DND-41 (cell line): ENCODE results near the gene KCNK4.
A peak's percentile ranks its signal among the peaks of the same experiment; 100 is the strongest.
"Not testable (repeated sequence)": the region's sequence is repeated elsewhere in the genome, so short reads cannot be mapped to it uniquely, and the experiment has no call there.

Experiments used
- ATAC-seq: fragments of 200-7000 bp; cut with Tn5 transposase; 3 replicates; pipeline ENCODE4 v1.9.1; 2021; ENCODE audit warnings: low read depth; ENCODE audit not compliant: insufficient read depth
- DNase-seq: peaks from one replicate; pipeline ENCODE4 v3.0.0-alpha.2; 2020
- H2AFZ ChIP-seq: 2 replicates; pipeline ENCODE4 v1.6.0; 2012; ENCODE audit warnings: low read depth, low read length
- H3K27ac ChIP-seq: 2 replicates; pipeline ENCODE4 v1.5.1; 2012; ENCODE audit warnings: low read length, inconsistent platforms
- H3K27me3 ChIP-seq: fragments of 200-600 bp; sonication (generic); 2 replicates; pipeline ENCODE4 v1.6.0; 2012; ENCODE audit warnings: low read length, mild to moderate bottlenecking, inconsistent platforms; ENCODE audit not compliant: insufficient read depth, poor library complexity
- H3K36me3 ChIP-seq: 2 replicates; pipeline ENCODE4 v1.5.1; 2012; ENCODE audit warnings: low read length, inconsistent platforms; ENCODE audit not compliant: insufficient read depth
- H3K4me1 ChIP-seq: 2 replicates; pipeline ENCODE4 v1.5.1; 2012; ENCODE audit warnings: mild to moderate bottlenecking, low read length; ENCODE audit not compliant: insufficient read depth
- H3K4me2 ChIP-seq: 2 replicates; pipeline ENCODE4 v1.6.0; 2012; ENCODE audit warnings: mild to moderate bottlenecking, moderate library complexity, low read length, inconsistent platforms; ENCODE audit not compliant: insufficient read depth
- H3K4me3 ChIP-seq, 2 experiments: fragments of 200-600 bp in 1 of 2; shearing (Covaris generic) in 1 of 2; 2 replicates each; pipeline ENCODE4 v1.5.1; 2012 to 2016; ENCODE audit warnings: inconsistent platforms in 2 of 2, low read length in 2 of 2, mild to moderate bottlenecking in 2 of 2, low read depth in 1 of 2, moderate library complexity in 1 of 2
- H3K79me2 ChIP-seq: 2 replicates; pipeline ENCODE4 v1.6.0; 2012; ENCODE audit warnings: low read length, inconsistent platforms; ENCODE audit not compliant: insufficient read depth
- H3K9ac ChIP-seq: 2 replicates; pipeline ENCODE4 v1.6.0; 2012; ENCODE audit warnings: low read depth, mild to moderate bottlenecking, inconsistent platforms, low read length, moderate library complexity
- H3K9me3 ChIP-seq: 2 replicates; pipeline ENCODE4 v1.5.1; 2012; ENCODE audit warnings: low read length, moderate library complexity, mild to moderate bottlenecking, inconsistent platforms; ENCODE audit not compliant: insufficient read depth, severe bottlenecking
- H4K20me1 ChIP-seq: 2 replicates; pipeline ENCODE4 v1.6.0; 2012; ENCODE audit warnings: low read length; ENCODE audit not compliant: insufficient read depth
- EZH2 ChIP-seq: IDR thresholded peaks from 3 replicates; pipeline ENCODE4 v1.6.1; 2012; ENCODE audit warnings: borderline replicate concordance, low read depth, mild to moderate bottlenecking, moderate library complexity, low read length, inconsistent platforms; ENCODE audit not compliant: severe bottlenecking
- TF ChIP-seq, protein P1 (sequence below): IDR thresholded peaks from 2 replicates; pipeline ENCODE4 v1.5.1; 2012; ENCODE audit warnings: borderline replicate concordance, low read length, moderate library complexity, mild to moderate bottlenecking; ENCODE audit not compliant: poor library complexity, severe bottlenecking; ENCODE audit errors: extremely low read depth

The KCNK4 gene

DNA sequence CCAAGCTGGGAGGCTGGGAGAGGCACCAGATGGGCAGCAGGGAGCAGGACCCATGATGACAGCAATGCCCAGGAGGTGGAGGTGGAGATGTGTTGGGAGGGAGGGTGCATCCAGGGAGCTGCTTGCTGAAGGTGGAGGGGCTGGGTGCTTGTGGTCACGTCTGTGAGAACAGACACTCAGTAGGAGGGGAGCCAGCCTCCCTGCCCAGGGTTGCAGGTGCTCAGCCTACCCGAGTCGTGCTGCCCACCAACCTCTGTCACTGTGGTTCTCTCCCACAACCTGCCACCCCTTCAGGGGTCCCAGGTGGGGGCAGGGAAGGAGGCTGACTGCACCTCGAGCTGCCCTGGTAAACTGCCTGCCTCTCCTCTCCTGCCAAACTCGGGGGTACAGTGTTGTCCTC is 32.3 kb downstream of the KCNK4 start:
- no peak overlapping the region for H3K9ac ChIP-seq
- H4K20me1 ChIP-seq = peaks cover 11% of the 10 kb centered on the region
- H3K27me3 ChIP-seq = no peaks in the 10 kb centered on the region
- peaks cover 25% of the 10 kb centered on the region for H3K4me1 ChIP-seq
- no peak overlapping the region for H3K4me2 ChIP-seq
- peak; percentile 55 for DNase-seq
- H3K79me2 ChIP-seq = peaks cover 12% of the 10 kb centered on the region
- peak; percentile 73 for ATAC-seq
- no peak for TF ChIP-seq EZH2
- TF ChIP-seq, protein P1, sequence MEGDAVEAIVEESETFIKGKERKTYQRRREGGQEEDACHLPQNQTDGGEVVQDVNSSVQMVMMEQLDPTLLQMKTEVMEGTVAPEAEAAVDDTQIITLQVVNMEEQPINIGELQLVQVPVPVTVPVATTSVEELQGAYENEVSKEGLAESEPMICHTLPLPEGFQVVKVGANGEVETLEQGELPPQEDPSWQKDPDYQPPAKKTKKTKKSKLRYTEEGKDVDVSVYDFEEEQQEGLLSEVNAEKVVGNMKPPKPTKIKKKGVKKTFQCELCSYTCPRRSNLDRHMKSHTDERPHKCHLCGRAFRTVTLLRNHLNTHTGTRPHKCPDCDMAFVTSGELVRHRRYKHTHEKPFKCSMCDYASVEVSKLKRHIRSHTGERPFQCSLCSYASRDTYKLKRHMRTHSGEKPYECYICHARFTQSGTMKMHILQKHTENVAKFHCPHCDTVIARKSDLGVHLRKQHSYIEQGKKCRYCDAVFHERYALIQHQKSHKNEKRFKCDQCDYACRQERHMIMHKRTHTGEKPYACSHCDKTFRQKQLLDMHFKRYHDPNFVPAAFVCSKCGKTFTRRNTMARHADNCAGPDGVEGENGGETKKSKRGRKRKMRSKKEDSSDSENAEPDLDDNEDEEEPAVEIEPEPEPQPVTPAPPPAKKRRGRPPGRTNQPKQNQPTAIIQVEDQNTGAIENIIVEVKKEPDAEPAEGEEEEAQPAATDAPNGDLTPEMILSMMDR = no peak
- peaks cover 13% of the 10 kb centered on the region for H3K36me3 ChIP-seq
- no peak overlapping the region for H3K27ac ChIP-seq
- no peak overlapping the region for H2AFZ ChIP-seq
- no peaks in the 10 kb centered on the region for H3K9me3 ChIP-seq
- H3K4me3 ChIP-seq = no peak overlapping the region

DNA sequence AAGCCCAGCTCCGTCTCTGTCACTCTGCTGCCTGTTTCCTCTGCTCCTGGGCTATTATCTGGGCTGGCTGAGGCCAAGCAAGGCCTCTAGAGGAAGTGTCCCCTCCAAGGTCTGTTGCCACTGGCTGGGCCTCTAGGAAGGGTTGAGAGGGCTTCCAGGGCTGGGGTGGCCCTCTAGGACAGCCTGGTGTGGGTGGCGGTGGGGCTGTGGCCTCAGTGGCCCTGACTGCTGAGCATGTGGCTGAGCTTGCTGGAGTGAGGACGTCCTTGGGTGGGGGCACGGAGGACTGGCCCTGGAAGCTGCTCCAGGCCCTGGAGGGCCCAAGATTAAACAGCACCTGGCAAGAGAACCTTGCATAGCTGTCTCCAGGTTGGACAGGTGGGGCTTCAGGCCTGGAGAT is 32.9 kb downstream of the KCNK4 start:
- H3K27ac ChIP-seq, DNase-seq, H3K9ac ChIP-seq, H3K27me3 ChIP-seq, H2AFZ ChIP-seq, H3K4me3 ChIP-seq, ATAC-seq, H3K79me2 ChIP-seq, H3K4me2 ChIP-seq, H3K9me3 ChIP-seq: not testable (repeated sequence)
- Histone ChIP-seq H3K4me1 (peaks cover 22% of the 10 kb centered on the region), H3K36me3 (peaks cover 13% of the 10 kb centered on the region), H4K20me1 (peaks cover 11% of the 10 kb centered on the region)

DNA sequence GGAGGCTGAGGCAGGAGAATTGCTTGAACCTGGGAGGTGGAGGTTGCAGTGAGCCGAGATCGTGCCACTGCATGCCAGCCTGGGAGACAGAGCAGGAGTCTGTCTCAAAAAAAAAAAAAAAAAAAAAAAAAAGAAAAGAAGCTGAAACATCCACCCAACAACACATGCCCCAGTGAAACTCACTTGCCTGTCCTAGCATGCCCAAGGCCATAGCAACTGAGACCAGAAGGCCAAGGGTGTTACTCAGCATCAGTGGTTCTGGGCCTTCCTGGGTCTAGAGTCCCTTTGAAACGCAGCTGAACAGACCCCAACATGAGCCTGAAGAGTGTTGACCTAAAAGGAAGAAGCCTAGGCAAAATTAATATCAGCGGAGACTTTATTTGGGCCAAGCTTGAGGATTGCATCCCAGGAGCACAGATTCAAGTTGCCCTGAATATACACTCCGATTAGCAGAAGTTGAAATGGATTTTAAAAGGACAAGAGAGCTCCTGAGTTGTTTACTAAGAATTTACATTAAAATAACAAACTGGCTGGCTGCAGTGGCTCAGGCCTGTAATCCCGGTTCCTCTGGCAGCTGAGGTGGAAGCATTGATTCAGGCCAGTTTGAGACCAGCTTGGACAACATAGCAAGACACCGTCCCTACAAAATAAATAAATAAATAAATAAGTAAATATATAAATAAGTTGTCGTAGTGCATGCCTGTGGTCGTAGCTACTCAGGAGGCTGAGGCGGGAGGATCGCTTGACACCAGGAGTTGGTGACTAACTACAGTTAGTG is 33.8 kb downstream of the KCNK4 start:
- H3K4me3 ChIP-seq = no peak overlapping the region
- peaks cover 13% of the 10 kb centered on the region for H3K36me3 ChIP-seq
- H3K27me3 ChIP-seq = no peaks in the 10 kb centered on the region
- no peaks in the 10 kb centered on the region for H3K9me3 ChIP-seq
- TF ChIP-seq, protein P1 = no peak
- no peak for TF ChIP-seq EZH2
- H3K27ac ChIP-seq = no peak overlapping the region
- H3K4me1 ChIP-seq = peaks cover 13% of the 10 kb centered on the region
- no peak overlapping the region for H2AFZ ChIP-seq
- no peak overlapping the region for H3K9ac ChIP-seq
- H3K79me2 ChIP-seq = no peaks in the 10 kb centered on the region
- ATAC-seq = no peak
- H4K20me1 ChIP-seq = peaks cover 11% of the 10 kb centered on the region
- H3K4me2 ChIP-seq = no peak overlapping the region
- no peak for DNase-seq

DNA sequence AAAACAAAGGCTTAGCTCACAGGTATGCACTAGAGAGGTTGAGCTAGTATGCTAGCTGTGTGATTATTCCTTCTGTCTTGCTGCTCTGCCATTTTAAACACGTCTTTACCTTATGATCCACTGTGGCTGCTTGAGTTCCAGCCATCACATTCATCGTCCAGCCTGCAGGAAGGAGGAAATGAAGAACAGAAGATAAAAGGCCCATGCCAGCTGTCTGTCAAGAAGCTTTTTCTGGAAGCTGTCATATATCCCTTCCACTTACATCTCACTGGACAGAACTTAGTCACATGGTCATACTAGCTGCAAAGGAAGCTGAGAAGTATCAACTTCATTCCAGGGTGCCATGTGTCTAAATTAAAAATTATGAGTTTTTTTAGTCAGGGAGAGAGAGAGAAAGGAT is 36.3 kb downstream of the KCNK4 start:
- Histone ChIP-seq H3K9me3 (no peaks in the 10 kb centered on the region), H4K20me1 (peaks cover 9% of the 10 kb centered on the region), H3K9ac (no peak overlapping the region), H3K27ac (no peak overlapping the region), H3K79me2 (no peaks in the 10 kb centered on the region), H3K36me3 (peaks cover under 1% of the 10 kb centered on the region; the same call in 1 of the 2 replicates), H2AFZ (no peak overlapping the region), H3K4me1 (peaks cover 13% of the 10 kb centered on the region), H3K27me3 (no peaks in the 10 kb centered on the region), H3K4me3 (no peak overlapping the region), H3K4me2 (no peak overlapping the region)
- no peak for TF ChIP-seq EZH2
- TF ChIP-seq, protein P1 = no peak
- ATAC-seq = no peak
- DNase-seq = no peak
